ENCODE data around the gene FAM118B.
"Not testable (repeated sequence)": the region's sequence is repeated elsewhere in the genome, so short reads cannot be mapped to it uniquely, and the experiment has no call there.

Gene FAM118B

GRCh38 chr11:126303623-126304456, 92.3 kb downstream of the FAM118B start, which contains the start of gene DCPS:
DCPS (plus strand) TSS chr11:126304060; CDS start chr11:126304081, 21 bp downstream.
- Histone ChIP-seq H3K27me3 (no peaks in the 10 kb centered on the region), H3K4me1 (peaks cover 36% of the 10 kb centered on the region), H3K4me2 (peak within 1 kb of the TSS; percentile 89), H3K9ac (peak within 1 kb of the TSS; percentile 89), H3K9me3 (no peaks in the 10 kb centered on the region), H3K4me3 (peak within 1 kb of the TSS; percentile 75), H4K20me1 (no peaks in the 10 kb centered on the region), H3K36me3 (peaks cover 24% of the 10 kb centered on the region), H3K27ac (peak within 1 kb of the TSS; percentile 91)
- TF ChIP-seq Cebpa-rat (IDR thresholded peaks at IDR 0.05): no peak

- Histone ChIP-seq H3K4me1 (peaks cover 36% of the 10 kb centered on the region), H3K27me3 (no peaks in the 10 kb centered on the region), H3K27ac (peak overlapping the region; percentile 91), H3K4me3 (peak overlapping the region; percentile 75), H3K9ac (peak overlapping the region; percentile 89), H3K36me3 (peaks cover 29% of the 10 kb centered on the region), H3K4me2 (peak overlapping the region; percentile 89), H4K20me1 (no peaks in the 10 kb centered on the region), H3K9me3 (no peaks in the 10 kb centered on the region)
- no peak for TF ChIP-seq Cebpa-rat (IDR thresholded peaks at IDR 0.05)
Measured at GRCh38 chr11:126304457-126305075, 93.0 kb downstream of the FAM118B start.

- TF ChIP-seq Cebpa-rat (IDR thresholded peaks at IDR 0.05): no peak
- H3K4me1 ChIP-seq: peaks cover 38% of the 10 kb centered on the region
- H4K20me1 ChIP-seq: 0 out of 2 replicates have a peak, but pooled peaks cover 7% of the 10 kb centered on the region
- H3K4me3 ChIP-seq: no peak overlapping the region
- H3K4me2 ChIP-seq: no peak overlapping the region
- no peaks in the 10 kb centered on the region for H3K9me3 ChIP-seq
- H3K36me3 ChIP-seq: peaks cover 34% of the 10 kb centered on the region
- H3K27ac ChIP-seq: no peak overlapping the region
- no peak overlapping the region for H3K9ac ChIP-seq
- no peaks in the 10 kb centered on the region for H3K27me3 ChIP-seq
Measured at GRCh38 chr11:126305699-126306098, 94.1 kb downstream of the FAM118B start.

- no peak for TF ChIP-seq Cebpa-rat (IDR thresholded peaks at IDR 0.05)
- Histone ChIP-seq H3K27me3 (no peaks in the 10 kb centered on the region), H4K20me1 (0 out of 2 replicates have a peak, but pooled peaks cover 15% of the 10 kb centered on the region), H3K4me2 (no peak overlapping the region), H3K27ac (no peak overlapping the region), H3K4me1 (peaks cover 42% of the 10 kb centered on the region), H3K9me3 (no peaks in the 10 kb centered on the region), H3K9ac (no peak overlapping the region), H3K36me3 (peaks cover 49% of the 10 kb centered on the region), H3K4me3 (no peak overlapping the region)
Measured at GRCh38 chr11:126307706-126308105, 96.1 kb downstream of the FAM118B start.

GRCh38 chr11:126308271-126308671, 96.7 kb downstream of the FAM118B start:
- no peaks in the 10 kb centered on the region for H3K27me3 ChIP-seq
- no peak overlapping the region for H3K27ac ChIP-seq
- 0 out of 2 replicates have a peak, but pooled peaks cover 15% of the 10 kb centered on the region for H4K20me1 ChIP-seq
- no peaks in the 10 kb centered on the region for H3K9me3 ChIP-seq
- no peak overlapping the region for H3K4me3 ChIP-seq
- H3K36me3 ChIP-seq: peaks cover 55% of the 10 kb centered on the region
- H3K4me2 ChIP-seq: no peak overlapping the region
- TF ChIP-seq Cebpa-rat (IDR thresholded peaks at IDR 0.05): no peak
- no peak overlapping the region for H3K9ac ChIP-seq
- peaks cover 37% of the 10 kb centered on the region for H3K4me1 ChIP-seq

GRCh38 chr11:126308771-126309170, 97.2 kb downstream of the FAM118B start:
- not testable (repeated sequence) for H3K4me3 ChIP-seq
- H3K36me3 ChIP-seq: peaks cover 60% of the 10 kb centered on the region

GRCh38 chr11:126310200-126310991, 98.8 kb downstream of the FAM118B start:
- Histone ChIP-seq H3K4me2 (no peak overlapping the region), H3K4me1 (peaks cover 27% of the 10 kb centered on the region; the same call in 1 of the 2 replicates), H3K36me3 (peaks cover 75% of the 10 kb centered on the region), H3K27me3 (no peaks in the 10 kb centered on the region), H4K20me1 (0 out of 2 replicates have a peak, but pooled peaks cover 15% of the 10 kb centered on the region), H3K4me3 (no peak overlapping the region), H3K9me3 (0 out of 2 replicates have a peak, but pooled peaks cover under 1% of the 10 kb centered on the region), H3K27ac (no peak overlapping the region), H3K9ac (no peak overlapping the region)
- TF ChIP-seq Cebpa-rat (IDR thresholded peaks at IDR 0.05): no peak

More at GRCh38 chr11:126308771-126309170, 97.2 kb downstream of the FAM118B start:
- Histone ChIP-seq H4K20me1 (0 out of 2 replicates have a peak, but pooled peaks cover 15% of the 10 kb centered on the region), H3K4me1 (peaks cover 36% of the 10 kb centered on the region)
- H3K9ac ChIP-seq, H3K27ac ChIP-seq, H3K4me2 ChIP-seq, H3K27me3 ChIP-seq, H3K9me3 ChIP-seq: not testable (repeated sequence)

- Histone ChIP-seq H3K4me1 (peaks cover 22% of the 10 kb centered on the region; the same call in 1 of the 2 replicates), H3K4me3 (no peak overlapping the region), H3K27me3 (no peaks in the 10 kb centered on the region), H3K9ac (no peak overlapping the region), H3K4me2 (no peak overlapping the region), H3K27ac (no peak overlapping the region), H3K9me3 (peaks cover 6% of the 10 kb centered on the region), H3K36me3 (peaks cover 81% of the 10 kb centered on the region), H4K20me1 (0 out of 2 replicates have a peak, but pooled peaks cover 15% of the 10 kb centered on the region)
- TF ChIP-seq Cebpa-rat (IDR thresholded peaks at IDR 0.05): no peak
Measured at GRCh38 chr11:126310992-126311310, 99.4 kb downstream of the FAM118B start.

Data from BLaER1 (cell line).